HG03378 (cell line): ENCODE results near the gene EPB42.
"Not testable (repeated sequence)": the region's sequence is repeated elsewhere in the genome, so short reads cannot be mapped to it uniquely, and the experiment has no call there.

Experiments used
- ATAC-seq: cut with Tn5 transposase; IDR thresholded peaks from one replicate; pipeline ENCODE4 v1.9.1; 2021; ENCODE audit warnings: mild to moderate bottlenecking, moderate library complexity; ENCODE audit not compliant: unreplicated experiment

EPB42 gene

GRCh38 chr15:43242616-43243015 is 21.8 kb upstream of the EPB42 start:
- no peak for ATAC-seq

- no peak for ATAC-seq
These were observed 20.3 kb upstream of the EPB42 start for GRCh38 chr15:43241100-43241499.

- no peak for ATAC-seq
These were observed 19.1 kb upstream of the EPB42 start for GRCh38 chr15:43239732-43240491.

- no peak for ATAC-seq
These were observed 17.9 kb upstream of the EPB42 start for GRCh38 chr15:43238671-43239131.

- no peak for ATAC-seq
These were observed 17.1 kb upstream of the EPB42 start for GRCh38 chr15:43237842-43238470.

GRCh38 chr15:43235536-43235935 is 14.7 kb upstream of the EPB42 start:
- ATAC-seq, result no peak

GRCh38 chr15:43232289-43232874 is 11.6 kb upstream of the EPB42 start:
- ATAC-seq, result no peak

- no peak for ATAC-seq
These were observed 9.9 kb upstream of the EPB42 start for GRCh38 chr15:43230640-43231115.

GRCh38 chr15:43229977-43230376 is 9.2 kb upstream of the EPB42 start:
- no peak for ATAC-seq

- ATAC-seq, result no peak
These were observed 5.9 kb upstream of the EPB42 start for GRCh38 chr15:43226436-43227305.

- not testable (repeated sequence) for ATAC-seq
These were observed 5.1 kb upstream of the EPB42 start for GRCh38 chr15:43225950-43226255.

GRCh38 chr15:43225201-43225949 is 4.6 kb upstream of the EPB42 start:
- ATAC-seq, result no peak

- no peak for ATAC-seq
These were observed 604 bp upstream of the EPB42 start for GRCh38 chr15:43221422-43221821.

GRCh38 chr15:43219929-43220928 is 589 bp downstream of the EPB42 start:
- no peak for ATAC-seq

GRCh38 chr15:43218908-43219706 is 1.7 kb downstream of the EPB42 start:
- no peak for ATAC-seq

GRCh38 chr15:43215961-43216360 is 4.9 kb downstream of the EPB42 start:
- no peak for ATAC-seq

GRCh38 chr15:43214592-43215295 is 6.1 kb downstream of the EPB42 start:
- ATAC-seq, result no peak

GRCh38 chr15:43214169-43214568 is 6.6 kb downstream of the EPB42 start:
- ATAC-seq, result no peak
